ENCODE results near the gene GH2.
"Not testable (repeated sequence)": the region's sequence is repeated elsewhere in the genome, so short reads cannot be mapped to it uniquely, and the experiment has no call there.

Gene GH2

GRCh38 chr17:63918305-63918704 lies 36.6 kb upstream of the GH2 start:
- no peak for TF ChIP-seq CTCF (IDR thresholded peaks at IDR 0.05; ENCODE audit: extremely low read depth, insufficient read depth, missing control alignments)
- in situ Hi-C loops (cut with MboI; ENCODE audit: low pct_unique_long_range_greater_than_20kb, low sequenced_read_pairs, unreplicated experiment) = loop anchor here (10.0 to 25.0 kb wide), 3 partner anchors 96 to 369 kb away; partner anchors contain the start of gene ERN1
- DNase-seq (ENCODE audit: low spot score) = no peak

- in situ Hi-C loops (cut with MboI; ENCODE audit: low pct_unique_long_range_greater_than_20kb, low sequenced_read_pairs, unreplicated experiment) = loop anchor here (10.0 to 25.0 kb wide), 3 partner anchors 97 to 370 kb away; partner anchors contain the start of gene ERN1
- no peak for TF ChIP-seq CTCF (IDR thresholded peaks at IDR 0.05; ENCODE audit: extremely low read depth, insufficient read depth, missing control alignments)
Observed at GRCh38 chr17:63917646-63918045, 35.9 kb upstream of the GH2 start.

GRCh38 chr17:63917206-63917605 lies 35.5 kb upstream of the GH2 start:
- not testable (repeated sequence) for DNase-seq (ENCODE audit: low spot score)
- in situ Hi-C loops (cut with MboI; ENCODE audit: low pct_unique_long_range_greater_than_20kb, low sequenced_read_pairs, unreplicated experiment) = loop anchor here (10.0 to 25.0 kb wide), 3 partner anchors 98 to 370 kb away; partner anchors contain the start of gene ERN1

More at GRCh38 chr17:63917646-63918045, 35.9 kb upstream of the GH2 start:
- no peak for DNase-seq (ENCODE audit: low spot score)

- in situ Hi-C loops (cut with MboI; ENCODE audit: low pct_unique_long_range_greater_than_20kb, low sequenced_read_pairs, unreplicated experiment) = loop anchor here (10.0 to 25.0 kb wide), 3 partner anchors 98 to 371 kb away; partner anchors contain the start of gene ERN1
- DNase-seq (ENCODE audit: low spot score) = no peak
- no peak for TF ChIP-seq CTCF (IDR thresholded peaks at IDR 0.05; ENCODE audit: extremely low read depth, insufficient read depth, missing control alignments)
Observed at GRCh38 chr17:63916566-63917185, 34.9 kb upstream of the GH2 start.

- in situ Hi-C loops (cut with MboI; ENCODE audit: low pct_unique_long_range_greater_than_20kb, low sequenced_read_pairs, unreplicated experiment) = loop anchor here (10.0 to 25.0 kb wide), 3 partner anchors 99 to 372 kb away; partner anchors contain the start of gene ERN1
- DNase-seq (ENCODE audit: low spot score) = not testable (repeated sequence)
Observed at GRCh38 chr17:63915753-63916152, 34.0 kb upstream of the GH2 start.

GRCh38 chr17:63914471-63914870 lies 32.7 kb upstream of the GH2 start:
- in situ Hi-C loops (cut with MboI; ENCODE audit: low pct_unique_long_range_greater_than_20kb, low sequenced_read_pairs, unreplicated experiment) = loop anchor here (10.0 to 25.0 kb wide), 3 partner anchors 100 to 373 kb away; partner anchors contain the start of gene ERN1
- DNase-seq (ENCODE audit: low spot score) = no peak
- no peak for TF ChIP-seq CTCF (IDR thresholded peaks at IDR 0.05; ENCODE audit: extremely low read depth, insufficient read depth, missing control alignments)

GRCh38 chr17:63911657-63912100 lies 29.9 kb upstream of the GH2 start:
- TF ChIP-seq CTCF (IDR thresholded peaks at IDR 0.05; ENCODE audit: extremely low read depth, insufficient read depth, missing control alignments) = peak; percentile 79
- in situ Hi-C loops (cut with MboI; ENCODE audit: low pct_unique_long_range_greater_than_20kb, low sequenced_read_pairs, unreplicated experiment) = loop anchor here (10.0 to 25.0 kb wide), 3 partner anchors 103 to 376 kb away; partner anchors contain the start of gene ERN1
- peak; percentile 69 for DNase-seq (ENCODE audit: low spot score)
